Ecto neural progenitor cell (in vitro differentiated cells): Measurements from ENCODE around the gene FRMD5.
"Not testable (repeated sequence)": the region's sequence is repeated elsewhere in the genome, so short reads cannot be mapped to it uniquely, and the experiment has no call there.

Source experiments
- DNase-seq: peaks from one replicate; pipeline ENCODE4 v3.0.0-alpha.2; 2018; ENCODE audit warnings: low spot score

Gene FRMD5

GRCh38 chr15:43831519-43832052 is 363.5 kb downstream of the FRMD5 start:
- not testable (repeated sequence) for DNase-seq

- DNase-seq = not testable (repeated sequence)
Observed at GRCh38 chr15:43830691-43831275, 364.3 kb downstream of the FRMD5 start.

- DNase-seq = not testable (repeated sequence)
Observed at GRCh38 chr15:43829951-43830540, 365.0 kb downstream of the FRMD5 start.

GRCh38 chr15:43828061-43828657 is 366.9 kb downstream of the FRMD5 start:
- no peak for DNase-seq

- DNase-seq = peak; percentile 85
Observed at GRCh38 chr15:43826508-43827341, 368.3 kb downstream of the FRMD5 start, which contains the start of gene WDR76. TSS of gene WDR76 (plus strand) at chr15:43827002. CDS start at chr15:43827033, 31 bp downstream.

GRCh38 chr15:43826029-43826507 is 369.0 kb downstream of the FRMD5 start:
- no peak for DNase-seq

GRCh38 chr15:43825305-43825704 is 369.8 kb downstream of the FRMD5 start:
- DNase-seq = not testable (repeated sequence)

GRCh38 chr15:43824302-43825246 is 370.5 kb downstream of the FRMD5 start, which contains the start of gene MFAP1:
TSS of gene MFAP1 (minus strand) at chr15:43824690. CDS start at chr15:43824569, 121 bp downstream.
- peak; percentile 86 for DNase-seq

GRCh38 chr15:43821505-43821904 is 373.6 kb downstream of the FRMD5 start:
- no peak for DNase-seq
